Activated naive CD8-positive, alpha-beta T cell treated with anti-CD3 and anti-CD28 coated beads, Interleukin-2, amount 50 U/mL, for 16 hours (primary cell): ENCODE measurements around the gene NBDY.
"Not testable (repeated sequence)": the region's sequence is repeated elsewhere in the genome, so short reads cannot be mapped to it uniquely, and the experiment has no call there.

Experiments
- DNase-seq: peaks from one replicate; pipeline ENCODE4 v3.0.0-alpha.2; 2020; ENCODE audit warnings: low read depth, low spot score

NBDY gene

GRCh38 chrX:56764153-56764974, 35.3 kb downstream of the NBDY start:
- DNase-seq = peak; percentile 21

- DNase-seq = no peak
Measured at GRCh38 chrX:56764975-56765791, 36.1 kb downstream of the NBDY start.

- DNase-seq = no peak
Measured at GRCh38 chrX:56765811-56766553, 36.9 kb downstream of the NBDY start.

GRCh38 chrX:56766554-56767347, 37.7 kb downstream of the NBDY start:
- no peak for DNase-seq

GRCh38 chrX:56767348-56768119, 38.5 kb downstream of the NBDY start:
- not testable (repeated sequence) for DNase-seq

- not testable (repeated sequence) for DNase-seq
Measured at GRCh38 chrX:56768120-56768660, 39.1 kb downstream of the NBDY start.

- not testable (repeated sequence) for DNase-seq
Measured at GRCh38 chrX:56772675-56773521, 43.9 kb downstream of the NBDY start.

- DNase-seq = not testable (repeated sequence)
Measured at GRCh38 chrX:56773522-56774060, 44.5 kb downstream of the NBDY start.

- not testable (repeated sequence) for DNase-seq
Measured at GRCh38 chrX:56778099-56778923, 49.3 kb downstream of the NBDY start.

- not testable (repeated sequence) for DNase-seq
Measured at GRCh38 chrX:56778924-56779468, 50.0 kb downstream of the NBDY start.

- not testable (repeated sequence) for DNase-seq
Measured at GRCh38 chrX:56780681-56781649, 51.9 kb downstream of the NBDY start.

- no peak for DNase-seq
Measured at GRCh38 chrX:56782352-56782751, 53.3 kb downstream of the NBDY start.

GRCh38 chrX:56782791-56783449, 53.9 kb downstream of the NBDY start:
- no peak for DNase-seq

- no peak for DNase-seq
Measured at GRCh38 chrX:56783450-56783831, 54.4 kb downstream of the NBDY start.

- no peak for DNase-seq
Measured at GRCh38 chrX:56783996-56784620, 55.1 kb downstream of the NBDY start.
